HFF-Myc (cell line): Measurements from ENCODE around the gene PER2.

Source experiments
- DNase-seq: peaks from one replicate; pipeline ENCODE4 v3.0.0-alpha.2; 2011; ENCODE audit warnings: low read depth; ENCODE audit errors: extremely low read depth
- H3K4me3 ChIP-seq: replicated peaks from 2 replicates; pipeline ENCODE4 v1.5.1; 2011; ENCODE audit warnings: low read depth, mild to moderate bottlenecking, control low read depth, low read length
- TF ChIP-seq, protein P1 (sequence below): IDR thresholded peaks from 2 replicates; pipeline ENCODE4 v1.5.1; 2012; ENCODE audit warnings: mild to moderate bottlenecking, low read depth, low read length, control low read depth; ENCODE audit errors: missing control alignments

PER2 gene

DNA sequence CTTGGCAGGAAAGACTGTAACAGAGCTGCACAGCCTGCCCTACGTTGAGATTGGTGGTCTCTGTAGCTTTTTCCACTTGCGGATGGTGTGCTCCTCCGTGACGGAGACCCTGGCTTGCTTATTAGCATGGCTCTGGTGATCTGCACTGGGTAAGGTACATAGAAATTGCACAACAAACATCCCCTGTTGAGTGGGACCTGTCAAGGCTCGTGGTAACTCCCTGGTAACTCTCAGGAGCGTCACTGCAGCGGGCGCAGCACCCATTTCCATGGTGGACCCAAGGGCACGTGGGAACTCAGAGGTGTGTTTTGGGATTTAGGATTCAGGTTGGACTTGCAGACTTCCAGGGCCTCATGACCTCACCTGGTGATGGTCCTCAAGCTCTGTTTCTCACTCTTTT lies 33.1 kb upstream of the PER2 start:
- TF ChIP-seq, protein P1, sequence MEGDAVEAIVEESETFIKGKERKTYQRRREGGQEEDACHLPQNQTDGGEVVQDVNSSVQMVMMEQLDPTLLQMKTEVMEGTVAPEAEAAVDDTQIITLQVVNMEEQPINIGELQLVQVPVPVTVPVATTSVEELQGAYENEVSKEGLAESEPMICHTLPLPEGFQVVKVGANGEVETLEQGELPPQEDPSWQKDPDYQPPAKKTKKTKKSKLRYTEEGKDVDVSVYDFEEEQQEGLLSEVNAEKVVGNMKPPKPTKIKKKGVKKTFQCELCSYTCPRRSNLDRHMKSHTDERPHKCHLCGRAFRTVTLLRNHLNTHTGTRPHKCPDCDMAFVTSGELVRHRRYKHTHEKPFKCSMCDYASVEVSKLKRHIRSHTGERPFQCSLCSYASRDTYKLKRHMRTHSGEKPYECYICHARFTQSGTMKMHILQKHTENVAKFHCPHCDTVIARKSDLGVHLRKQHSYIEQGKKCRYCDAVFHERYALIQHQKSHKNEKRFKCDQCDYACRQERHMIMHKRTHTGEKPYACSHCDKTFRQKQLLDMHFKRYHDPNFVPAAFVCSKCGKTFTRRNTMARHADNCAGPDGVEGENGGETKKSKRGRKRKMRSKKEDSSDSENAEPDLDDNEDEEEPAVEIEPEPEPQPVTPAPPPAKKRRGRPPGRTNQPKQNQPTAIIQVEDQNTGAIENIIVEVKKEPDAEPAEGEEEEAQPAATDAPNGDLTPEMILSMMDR, result no peak
- no peak for DNase-seq
- peak overlapping the region; percentile 66 for H3K4me3 ChIP-seq

DNA sequence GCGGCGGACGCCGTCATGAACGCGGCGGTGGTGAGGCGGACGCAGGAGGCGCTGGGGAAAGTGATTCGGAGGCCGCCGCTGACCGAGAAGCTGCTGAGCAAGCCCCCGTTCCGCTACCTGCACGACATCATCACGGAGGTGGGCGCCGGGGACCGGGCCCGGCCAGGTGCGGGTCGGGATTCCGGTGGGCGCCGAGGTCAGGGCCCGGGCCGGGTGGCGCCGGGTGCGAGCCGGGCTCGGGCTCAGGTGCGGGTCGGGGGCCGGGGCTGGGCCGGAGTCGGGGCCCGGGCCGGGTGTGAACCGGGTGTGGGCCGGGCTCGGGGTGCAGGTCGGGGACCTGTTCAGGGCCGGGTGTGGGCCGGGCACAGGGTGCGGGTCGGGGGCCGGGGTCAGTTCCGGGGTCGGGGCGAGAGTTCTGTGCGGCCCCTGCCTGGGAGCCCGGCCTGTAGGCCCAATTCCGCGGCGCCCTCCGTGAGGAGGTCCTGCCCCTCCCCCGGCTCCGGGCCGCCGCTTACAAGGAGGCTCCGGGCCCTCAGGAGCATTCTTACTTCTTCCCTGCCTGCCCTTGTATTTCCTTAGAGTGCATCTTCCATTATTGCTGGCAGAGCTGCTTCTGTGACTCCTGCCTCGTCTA lies 32.4 kb upstream of the PER2 start:
- DNase-seq, result no peak
- H3K4me3 ChIP-seq, result peak overlapping the region; percentile 66
- TF ChIP-seq, protein P1, result no peak

DNA sequence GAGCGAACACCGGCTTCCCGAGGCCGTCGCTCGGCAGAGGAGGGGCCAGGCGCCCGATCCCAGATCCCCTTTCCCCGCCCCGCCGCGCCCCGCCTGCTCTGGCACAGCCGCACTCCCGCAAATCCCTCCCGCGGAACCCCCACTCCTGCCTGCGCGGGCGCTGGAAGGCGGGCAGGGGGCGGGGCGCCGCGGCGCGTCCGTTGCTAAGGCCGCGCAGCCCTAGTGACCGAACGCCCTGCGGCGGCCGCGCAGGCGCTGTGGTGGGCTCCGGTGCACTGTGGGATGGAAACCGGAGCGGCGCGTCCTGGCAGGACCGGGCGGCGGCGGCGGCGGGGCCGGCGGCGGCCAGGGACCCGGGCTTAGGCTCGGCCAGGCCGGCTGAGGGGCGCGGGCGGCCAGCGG lies 31.8 kb upstream of the PER2 start, which contains the start of gene TRAF3IP1:
TRAF3IP1 (plus strand) TSS at position 273 of the 402 bp plus-strand sequence. CDS start 145 bp downstream, outside the sequence.
- DNase-seq, result peak; percentile 31

DNA sequence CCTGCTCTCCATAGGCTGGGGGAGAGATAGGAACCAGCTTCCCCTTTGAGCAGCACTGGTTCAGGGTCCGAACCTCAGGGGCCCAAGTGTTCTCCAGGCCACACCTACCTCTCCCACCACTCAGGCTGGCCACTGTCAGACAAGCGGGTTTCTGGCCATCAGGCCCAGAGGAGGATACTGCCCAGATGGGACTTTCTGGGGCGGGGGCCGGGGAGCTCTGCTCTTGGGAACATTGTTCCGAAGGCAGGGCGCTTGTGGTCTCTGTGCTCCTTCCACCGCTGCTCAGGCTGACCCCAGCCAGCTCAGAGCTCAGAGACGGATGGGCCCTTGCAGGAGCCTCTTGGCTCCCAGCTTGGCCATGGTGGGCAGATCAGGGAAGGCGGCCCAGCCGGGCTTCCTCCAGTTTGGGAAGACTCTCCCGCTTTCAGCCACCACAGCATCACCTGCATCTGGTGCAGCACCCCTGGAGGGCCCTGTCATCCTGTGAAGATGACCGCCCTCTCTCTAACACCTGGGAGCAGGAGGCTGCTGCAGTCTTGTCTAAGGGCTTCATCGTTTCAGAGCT lies 26.7 kb upstream of the PER2 start:
- no peak for DNase-seq
- no peak overlapping the region for H3K4me3 ChIP-seq
- TF ChIP-seq, protein P1, result no peak

More for the DNA sequence above, 31.8 kb upstream of the PER2 start, which contains the start of gene TRAF3IP1:
- TF ChIP-seq, protein P1, result no peak
- H3K4me3 ChIP-seq, result peak within 1 kb of the TSS; percentile 66

DNA sequence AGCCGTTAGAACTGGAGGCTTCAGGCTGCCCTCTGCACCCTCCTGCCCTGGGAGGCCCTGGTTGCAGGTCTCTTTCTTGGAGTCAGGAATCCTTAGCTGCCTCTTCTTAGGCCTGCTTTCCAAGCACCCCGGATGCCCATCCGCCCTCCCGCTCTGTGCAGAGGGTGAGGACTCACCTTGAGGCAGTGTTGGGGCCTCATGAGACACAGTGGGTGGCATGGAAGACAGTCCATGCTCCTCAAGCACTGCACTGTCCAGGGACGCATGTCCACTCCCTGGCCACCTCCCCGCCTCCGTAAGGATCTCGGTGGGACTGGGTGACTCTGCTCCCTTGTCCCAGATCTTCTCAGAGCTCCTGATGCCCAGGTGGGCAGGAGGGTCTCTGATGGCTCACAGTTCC lies 26.2 kb upstream of the PER2 start:
- DNase-seq, result no peak
- no peak overlapping the region for H3K4me3 ChIP-seq
- TF ChIP-seq, protein P1, result no peak

DNA sequence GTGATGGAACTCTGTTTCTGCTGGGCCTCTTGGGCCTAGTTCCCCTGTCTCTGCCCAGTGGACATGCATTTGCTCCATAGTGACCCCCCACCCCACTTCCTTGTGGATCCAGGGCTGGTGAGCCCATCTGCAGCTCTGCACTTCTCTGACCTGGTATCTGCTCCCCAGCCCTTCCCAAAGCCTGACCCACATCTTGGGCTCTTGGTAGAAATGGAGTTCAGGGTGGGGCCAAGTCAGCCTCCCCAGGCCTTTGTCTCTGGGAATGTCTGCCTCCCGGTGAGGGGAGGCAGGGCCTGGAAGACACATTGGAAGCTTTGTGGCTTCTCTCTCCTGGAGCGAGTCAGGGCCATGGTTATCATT lies 25.6 kb upstream of the PER2 start:
- no peak overlapping the region for H3K4me3 ChIP-seq
- DNase-seq, result no peak
- TF ChIP-seq, protein P1, result no peak
